GM10847 (cell line): Measurements from ENCODE around the gene MRFAP1L1.

ENCODE experiments used
- POLR2A ChIP-seq: IDR thresholded peaks from 2 replicates; pipeline ENCODE4 v1.6.1; 2011; ENCODE audit not compliant: insufficient read length; ENCODE audit errors: extremely low read depth

MRFAP1L1 gene

GRCh38 chr4:6742989-6743388, 33.3 kb upstream of the MRFAP1L1 start:
- no peak for TF ChIP-seq POLR2A

- TF ChIP-seq POLR2A, result no peak
These were observed 32.8 kb upstream of the MRFAP1L1 start for GRCh38 chr4:6742507-6742906.

DNA sequence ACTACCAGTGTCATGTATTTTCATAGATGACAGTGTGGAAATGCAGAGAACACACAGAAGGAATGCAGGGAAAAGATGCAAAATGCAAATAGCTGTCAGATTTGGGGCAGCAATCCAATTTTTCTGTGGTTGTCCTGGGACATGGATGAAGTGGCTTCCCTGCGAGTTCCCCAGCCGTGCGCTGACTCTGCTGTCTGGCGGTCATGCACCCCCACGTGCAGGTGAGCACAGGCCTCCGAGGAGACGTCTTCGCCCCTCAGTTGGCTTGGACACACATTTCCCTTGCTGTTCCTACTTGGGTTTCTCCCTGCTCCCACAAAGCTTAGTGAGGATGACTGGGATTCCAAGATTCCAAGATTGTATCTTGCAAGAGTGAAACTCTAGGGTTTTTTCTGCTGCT, 30.7 kb upstream of the MRFAP1L1 start:
- TF ChIP-seq POLR2A, result no peak

GRCh38 chr4:6739920-6740319, 30.3 kb upstream of the MRFAP1L1 start:
- no peak for TF ChIP-seq POLR2A

GRCh38 chr4:6734165-6734786, 24.6 kb upstream of the MRFAP1L1 start:
- no peak for TF ChIP-seq POLR2A

- no peak for TF ChIP-seq POLR2A
These were observed 23.9 kb upstream of the MRFAP1L1 start for GRCh38 chr4:6733358-6734164.

- TF ChIP-seq POLR2A, result no peak
These were observed 23.0 kb upstream of the MRFAP1L1 start for GRCh38 chr4:6732441-6733357.

- no peak for TF ChIP-seq POLR2A
These were observed 22.1 kb upstream of the MRFAP1L1 start for GRCh38 chr4:6731780-6732179.

GRCh38 chr4:6731318-6731675, 21.6 kb upstream of the MRFAP1L1 start:
- TF ChIP-seq POLR2A, result no peak

DNA sequence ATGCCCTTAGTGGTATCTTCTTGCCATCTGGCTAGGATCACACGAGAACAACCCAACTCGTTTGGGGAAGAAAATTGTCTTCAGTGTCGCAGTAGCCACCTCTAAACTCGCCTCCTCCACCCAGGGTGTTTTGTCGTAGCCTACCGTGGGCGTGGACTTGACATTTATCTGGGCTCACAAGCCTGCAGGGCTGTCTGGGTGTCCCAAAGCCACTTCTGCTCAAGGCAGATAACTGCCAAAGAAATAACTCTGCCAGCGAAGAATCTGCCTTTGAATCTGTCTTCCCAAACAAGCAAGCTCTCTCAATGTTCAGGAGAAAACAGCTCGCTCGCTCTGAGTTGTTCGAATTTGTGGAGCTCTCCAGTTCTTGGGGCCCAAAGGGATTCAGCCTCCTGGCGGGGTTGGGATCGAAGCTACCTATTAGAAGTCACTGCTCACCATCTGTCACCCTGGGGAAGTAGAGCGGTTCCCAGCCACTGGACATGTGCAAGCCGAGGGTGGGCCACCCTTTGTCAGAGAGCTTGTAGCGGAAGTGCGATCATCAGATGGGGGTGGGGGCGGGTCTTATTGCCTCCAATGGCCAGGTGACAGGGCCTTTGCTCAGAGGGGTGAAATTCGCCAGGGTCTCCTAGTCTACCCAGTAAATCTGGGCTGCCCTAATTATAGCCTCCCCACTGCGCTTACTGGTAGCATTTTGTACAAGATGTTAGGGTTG, 21.1 kb upstream of the MRFAP1L1 start:
- TF ChIP-seq POLR2A, result no peak

DNA sequence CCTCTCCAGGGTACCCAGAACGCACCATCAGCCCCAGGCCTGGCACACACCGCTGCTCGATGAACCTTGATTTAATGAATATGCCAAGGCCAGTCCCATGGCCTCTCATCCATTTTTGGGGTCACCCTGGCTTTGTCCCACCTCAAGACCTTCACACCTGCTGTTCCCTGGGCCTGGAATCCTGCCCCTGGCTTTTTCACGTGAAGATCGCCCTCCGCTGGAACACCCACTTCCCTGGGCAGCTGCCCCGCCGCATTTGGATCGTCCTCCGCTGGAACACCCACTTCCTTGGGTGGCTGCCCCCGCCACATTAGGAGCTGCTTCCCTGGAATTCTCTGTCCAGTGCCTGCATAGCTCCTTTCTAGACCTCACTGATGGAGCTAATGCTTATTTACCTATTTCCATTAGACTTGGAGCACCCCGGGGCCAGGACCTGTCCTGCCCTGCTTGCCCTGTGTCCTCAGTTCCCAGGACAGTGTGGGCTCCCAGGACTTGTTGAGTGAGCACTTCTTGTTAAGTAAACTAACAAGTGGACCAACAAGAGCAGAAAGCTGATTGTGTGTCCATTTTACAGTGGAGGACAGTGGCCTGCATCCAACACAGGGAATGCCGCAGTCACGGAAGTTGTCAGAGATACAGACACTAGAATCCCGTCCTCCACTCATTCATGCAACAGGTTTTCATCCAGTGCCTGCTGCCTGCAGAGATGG, 18.8 kb upstream of the MRFAP1L1 start:
- TF ChIP-seq POLR2A, result no peak

GRCh38 chr4:6727943-6728250, 18.2 kb upstream of the MRFAP1L1 start:
- TF ChIP-seq POLR2A, result no peak

- TF ChIP-seq POLR2A, result no peak
These were observed 17.6 kb upstream of the MRFAP1L1 start for GRCh38 chr4:6727081-6727942.
